C4-2B (cell line): Measurements from ENCODE around the gene FAAP100.

Source experiments
- H3K27ac ChIP-seq: fragments of 450-650 bp; 2 replicates; pipeline ENCODE4 v1.5.1; 2017
- CTCF ChIP-seq: fragments of 450-650 bp; conservative IDR thresholded peaks from 2 replicates; pipeline ENCODE4 v1.5.1; 2017; ENCODE audit warnings: mild to moderate bottlenecking
- ZFX ChIP-seq: fragments of 450-650 bp; IDR thresholded peaks from 2 replicates; pipeline ENCODE4 v1.6.1; 2017

FAAP100 gene

DNA sequence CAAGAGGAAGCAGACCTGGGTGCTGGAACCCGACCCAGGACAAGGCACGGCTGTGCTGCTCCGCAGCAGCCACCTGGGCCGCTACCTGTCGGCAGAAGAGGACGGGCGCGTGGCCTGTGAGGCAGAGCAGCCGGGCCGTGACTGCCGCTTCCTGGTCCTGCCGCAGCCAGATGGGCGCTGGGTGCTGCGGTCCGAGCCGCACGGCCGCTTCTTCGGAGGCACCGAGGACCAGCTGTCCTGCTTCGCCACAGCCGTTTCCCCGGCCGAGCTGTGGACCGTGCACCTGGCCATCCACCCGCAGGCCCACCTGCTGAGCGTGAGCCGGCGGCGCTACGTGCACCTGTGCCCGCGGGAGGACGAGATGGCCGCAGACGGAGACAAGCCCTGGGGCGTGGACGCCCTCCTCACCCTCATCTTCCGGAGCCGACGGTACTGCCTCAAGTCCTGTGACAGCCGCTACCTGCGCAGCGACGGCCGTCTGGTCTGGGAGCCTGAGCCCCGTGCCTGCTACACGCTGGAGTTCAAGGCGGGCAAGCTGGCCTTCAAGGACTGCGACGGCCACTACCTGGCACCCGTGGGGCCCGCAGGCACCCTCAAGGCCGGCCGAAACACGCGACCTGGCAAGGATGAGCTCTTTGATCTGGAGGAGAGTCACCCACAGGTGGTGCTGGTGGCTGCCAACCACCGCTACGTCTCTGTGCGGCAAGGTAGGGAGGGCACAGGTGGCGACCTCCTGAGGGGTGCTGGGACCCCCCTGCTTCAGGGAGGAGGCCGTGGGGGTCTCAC lies 23.3 kb downstream of the FAAP100 start:
- TF ChIP-seq ZFX = peak; percentile 50; the same call in 1 of the 2 replicates
- TF ChIP-seq CTCF = no peak
- H3K27ac ChIP-seq = peak overlapping the region; percentile 52

GRCh38 chr17:81528384-81528650 lies 23.8 kb downstream of the FAAP100 start:
- H3K27ac ChIP-seq = peak overlapping the region; percentile 52
- TF ChIP-seq ZFX = no peak
- TF ChIP-seq CTCF = no peak

DNA sequence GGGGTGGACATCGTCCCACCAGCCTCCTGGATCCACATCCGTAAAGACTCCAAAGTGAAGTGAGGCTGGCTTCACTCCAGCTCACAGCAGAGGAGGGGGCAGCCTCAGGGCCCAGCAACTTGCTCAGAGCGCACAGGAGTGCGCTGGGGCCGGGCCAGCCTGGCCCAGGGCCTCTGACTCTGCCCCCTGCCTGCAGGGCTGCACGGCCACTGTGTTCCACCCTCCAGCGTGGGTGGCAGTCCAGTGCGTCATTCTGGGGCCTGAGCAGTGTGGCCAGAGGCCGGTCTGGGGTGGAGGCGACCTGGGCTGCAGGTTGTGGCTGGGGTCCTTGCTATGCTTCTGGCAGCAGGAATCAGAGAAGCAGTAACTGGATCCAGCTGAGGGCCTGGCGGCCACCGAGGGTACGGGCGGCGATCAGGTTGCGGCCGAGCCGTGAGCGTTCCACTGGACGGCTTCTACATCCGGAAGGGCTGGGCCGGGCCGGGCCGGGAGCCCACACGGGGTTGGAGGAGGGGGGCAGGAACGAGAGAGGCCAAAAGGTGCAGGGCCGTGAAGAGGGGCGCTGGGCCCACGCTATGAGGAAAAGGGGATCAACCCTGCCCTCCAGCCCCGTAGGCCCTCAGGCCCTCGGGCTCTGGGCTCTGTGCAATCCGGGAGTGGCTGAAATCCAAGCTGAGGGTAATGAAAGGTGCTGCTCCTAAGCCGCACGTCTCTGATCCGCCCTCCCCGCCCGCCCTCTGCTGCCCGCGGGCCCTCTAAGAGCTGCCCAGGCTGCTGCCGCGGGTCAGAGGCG lies 24.4 kb downstream of the FAAP100 start, which contains the start of gene FSCN2:
Gene FSCN2, plus strand, starts transcription at position 787 of the 793 bp plus-strand sequence. CDS start 155 bp downstream, outside the sequence.
- peak within 1 kb of the TSS; percentile 52 for H3K27ac ChIP-seq
- no peak; the same call in 1 of the 2 replicates for TF ChIP-seq CTCF

GRCh38 chr17:81526662-81527571 lies 25.2 kb downstream of the FAAP100 start:
- H3K27ac ChIP-seq = peak overlapping the region; percentile 52
- TF ChIP-seq ZFX (no peak), CTCF (no peak)

DNA sequence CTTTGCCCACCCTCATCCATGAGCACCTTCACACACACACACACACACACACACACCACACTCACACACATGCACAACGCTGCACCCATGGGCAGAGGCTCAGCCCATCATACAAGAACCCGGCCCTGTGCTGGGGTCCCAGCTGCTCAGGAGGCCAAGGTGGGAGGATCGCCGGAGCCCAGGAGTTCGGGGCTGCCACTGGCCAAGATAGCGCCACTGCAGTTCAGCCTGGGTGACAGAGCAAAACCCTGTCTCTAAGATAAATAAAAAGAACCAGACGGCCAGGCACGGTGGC lies 27.3 kb downstream of the FAAP100 start:
- H3K27ac ChIP-seq = no peak overlapping the region
- TF ChIP-seq ZFX (no peak), CTCF (no peak)

- H3K27ac ChIP-seq = no peak overlapping the region
- TF ChIP-seq CTCF (no peak), ZFX (no peak)
These were observed 27.9 kb downstream of the FAAP100 start for GRCh38 chr17:81524039-81524864.
